Sigmoid colon (tissue), 7 donors: ENCODE measurements around the gene CLEC9A. TPM values are rescaled to one million over a fixed set of nuclear protein-coding genes. Genes with fewer than 3 reads are reported as not detected.
"Not testable (repeated sequence)": the region's sequence is repeated elsewhere in the genome, so short reads cannot be mapped to it uniquely, and the experiment has no call there.

Source experiments
- DNase-seq: peaks from one replicate; pipeline ENCODE4 v3.0.0-alpha.2; 2019
- H3K27ac ChIP-seq, 4 donors: fragments of 200-600 bp; sonication (generic); one replicate each; pipeline ENCODE4 v1.5.1; 2016 to 2019; ENCODE audit warnings: mild to moderate bottlenecking in 1 of 4
- H3K27me3 ChIP-seq, 3 donors: fragments of 200-600 bp; sonication (generic); one replicate each; pipeline ENCODE4 v1.5.1; 2019; ENCODE audit warnings: mild to moderate bottlenecking in 1 of 3
- H3K36me3 ChIP-seq, 4 donors: fragments of 200-600 bp; sonication (generic); one replicate each; pipeline ENCODE4 v1.5.1; 2016 to 2019
- H3K4me1 ChIP-seq, 4 donors: fragments of 200-600 bp; sonication (generic); one replicate each; pipeline ENCODE4 v1.5.1; 2017 to 2019
- H3K4me3 ChIP-seq, 4 donors: fragments of 200-600 bp; sonication (generic); one replicate each; pipeline ENCODE4 v1.5.1; 2017 to 2019; ENCODE audit warnings: mild to moderate bottlenecking in 2 of 4, moderate library complexity in 1 of 4
- H3K9me3 ChIP-seq, 4 donors: fragments of 200-600 bp in 3 of 4; sonication (generic) in 3 of 4; one replicate each; pipeline versions ENCODE4 v1.5.1 to v1.6.1; 2013 to 2019
- EP300 ChIP-seq, 4 donors: sonication (generic); formaldehyde crosslinking; IDR thresholded peaks; one replicate each; pipeline ENCODE4 v1.6.1; 2017; ENCODE audit warnings: antibody characterized with exemption in 4 of 4
- POLR2A ChIP-seq, 2 donors: fragments of 450-650 bp; IDR thresholded peaks; one replicate each; pipeline ENCODE4 v1.6.1; 2016; ENCODE audit warnings: antibody characterized with exemption in 2 of 2, mild to moderate bottlenecking in 2 of 2, moderate library complexity in 2 of 2
- POLR2AphosphoS5 ChIP-seq, 4 donors: sonication (generic); formaldehyde crosslinking; IDR thresholded peaks; one replicate each; pipeline ENCODE4 v1.6.1; 2017; ENCODE audit warnings: antibody characterized with exemption in 4 of 4
- WGBS, 2 donors: extraction: QIAGEN DNeasy Blood & Tissue Kit; methylation state at CpG; one replicate each; pipeline ENCODE4 v1.1.7; 2013; 5-methylcytosine and 5-hydroxymethylcytosine counted together
- intact Hi-C: fragments of 100-400 bp; cut with DNase I; formaldehyde crosslinking; loops from one replicate; pipeline ENCODE4 v1.15.1; 2023
- polyA plus RNA-seq, 3 donors: library from polyadenylated mRNA; stranded (reverse); fragments of 200-250 nt; gene quantifications; one replicate each; pipeline ENCODE4 v1.2.3, GENCODE V29; 2013
- total RNA-seq, 4 donors: library from RNA; depleted of rRNA; stranded (reverse); fragments of >200 nt; gene quantifications; one replicate each; pipeline ENCODE4 v1.1.0, GENCODE V29; 2016
- TF ChIP-seq, protein P1 (sequence below), 4 experiments: fragments of 450-650 bp in 3 of 4; fragments of 200-600 bp in 1 of 4; IDR thresholded peaks; one replicate each; pipeline ENCODE4 v1.5.1; 2016 to 2019; ENCODE audit warnings: antibody characterized with exemption in 4 of 4, mild to moderate bottlenecking in 3 of 4, moderate library complexity in 2 of 4
- donor health status: healthy with polysubstance abuse.
- donor health status: Bipolar disorder and iron deficiency.
- donor health status: healthy.

Gene CLEC9A
- total and polyA plus RNA-seq, 7 donors = 0.46 to 1.5 TPM; not detected in 5

DNA sequence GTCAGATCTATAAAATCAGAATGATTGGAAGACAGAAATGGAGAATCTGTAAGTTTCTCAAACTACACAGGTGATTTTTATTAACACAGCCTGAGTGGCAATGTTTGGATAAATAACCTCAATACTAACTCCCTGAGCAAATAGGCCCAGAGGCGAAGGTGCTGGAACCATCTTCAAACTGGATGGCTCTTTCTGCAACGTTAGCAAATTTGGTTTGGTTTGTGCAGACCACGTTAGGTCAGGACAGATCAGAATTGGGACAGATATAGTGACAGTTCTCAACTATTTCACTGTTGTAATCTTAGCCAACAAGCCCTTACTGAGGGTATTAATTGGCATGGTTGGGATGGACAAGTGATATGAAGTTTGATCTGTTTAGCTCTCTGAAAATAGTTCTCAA, 9.1 kb upstream of the CLEC9A start:
- H3K9me3 ChIP-seq = no peaks in the 10 kb centered on the region
- H3K36me3 ChIP-seq = no peaks in the 10 kb centered on the region
- intact Hi-C loops = no loop called here
- H3K27ac ChIP-seq = no peak overlapping the region
- TF ChIP-seq, protein P1, sequence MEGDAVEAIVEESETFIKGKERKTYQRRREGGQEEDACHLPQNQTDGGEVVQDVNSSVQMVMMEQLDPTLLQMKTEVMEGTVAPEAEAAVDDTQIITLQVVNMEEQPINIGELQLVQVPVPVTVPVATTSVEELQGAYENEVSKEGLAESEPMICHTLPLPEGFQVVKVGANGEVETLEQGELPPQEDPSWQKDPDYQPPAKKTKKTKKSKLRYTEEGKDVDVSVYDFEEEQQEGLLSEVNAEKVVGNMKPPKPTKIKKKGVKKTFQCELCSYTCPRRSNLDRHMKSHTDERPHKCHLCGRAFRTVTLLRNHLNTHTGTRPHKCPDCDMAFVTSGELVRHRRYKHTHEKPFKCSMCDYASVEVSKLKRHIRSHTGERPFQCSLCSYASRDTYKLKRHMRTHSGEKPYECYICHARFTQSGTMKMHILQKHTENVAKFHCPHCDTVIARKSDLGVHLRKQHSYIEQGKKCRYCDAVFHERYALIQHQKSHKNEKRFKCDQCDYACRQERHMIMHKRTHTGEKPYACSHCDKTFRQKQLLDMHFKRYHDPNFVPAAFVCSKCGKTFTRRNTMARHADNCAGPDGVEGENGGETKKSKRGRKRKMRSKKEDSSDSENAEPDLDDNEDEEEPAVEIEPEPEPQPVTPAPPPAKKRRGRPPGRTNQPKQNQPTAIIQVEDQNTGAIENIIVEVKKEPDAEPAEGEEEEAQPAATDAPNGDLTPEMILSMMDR (IDR thresholded peaks at IDR 0.05) = no peak
- no peak for TF ChIP-seq EP300 (IDR thresholded peaks at IDR 0.05)
- no peak for TF ChIP-seq POLR2A (IDR thresholded peaks at IDR 0.05)
- no peak for TF ChIP-seq POLR2AphosphoS5 (IDR thresholded peaks at IDR 0.05)
- DNase-seq = no peak
- WGBS, 2 donors = 58 to 90% methylated on average over 3 of the region's 3 CpGs
- H3K4me3 ChIP-seq = no peak overlapping the region
- H3K27me3 ChIP-seq = no peaks in the 10 kb centered on the region
- H3K4me1 ChIP-seq = peaks cover 0 to 22% (median 2%) of the 10 kb centered on the region in 4 donors

DNA sequence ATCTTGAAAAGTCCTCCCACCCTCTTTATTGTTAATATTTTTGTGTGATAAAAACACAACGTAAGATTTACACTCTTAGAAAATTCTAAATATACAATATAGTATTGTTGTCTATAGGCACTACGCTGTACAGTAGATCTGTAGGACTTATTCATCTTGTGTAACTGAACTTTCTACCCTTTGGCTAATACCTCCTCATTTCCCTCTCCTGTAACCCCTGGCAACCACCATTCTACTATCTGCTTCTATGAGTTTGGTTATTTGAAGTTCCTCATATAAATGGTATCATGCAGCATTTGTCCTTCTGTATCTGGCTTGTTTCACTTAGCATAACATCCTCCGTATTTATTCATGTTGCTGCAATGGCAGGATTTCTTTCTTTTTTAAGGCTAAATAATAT, 5.2 kb upstream of the CLEC9A start:
- intact Hi-C loops = no loop called here
- WGBS, 2 donors = 94% methylated on average over 3 of the region's 3 CpGs

DNA sequence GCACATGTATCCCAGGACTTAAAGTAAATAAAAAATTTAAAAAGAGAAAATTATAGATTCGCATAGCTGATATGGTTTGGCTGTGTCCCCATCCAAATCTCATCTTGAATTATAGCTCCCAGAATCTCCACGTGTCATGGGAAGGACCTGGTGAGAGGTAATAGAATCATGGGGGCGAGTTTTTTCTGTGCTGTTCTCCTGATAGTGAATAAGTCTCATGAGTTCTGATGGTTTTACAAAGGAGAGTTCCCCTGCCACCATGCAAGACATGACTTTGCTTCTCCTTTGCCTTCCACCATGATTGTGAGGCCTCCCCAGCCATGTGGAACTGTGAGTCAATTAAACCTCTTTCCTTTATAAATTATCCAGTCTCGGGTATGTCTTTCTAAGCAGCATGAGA, 3.8 kb upstream of the CLEC9A start:
- H3K27ac ChIP-seq, H3K27me3 ChIP-seq, H3K4me1 ChIP-seq, H3K36me3 ChIP-seq, H3K4me3 ChIP-seq, intact Hi-C loops, DNase-seq, H3K9me3 ChIP-seq: not testable (repeated sequence)
- whole genome bisulfite sequencing, 2 donors = 89 to 92% methylated on average over 4 of the region's 4 CpGs

More for the DNA sequence above, 5.2 kb upstream of the CLEC9A start:
- no peak for TF ChIP-seq POLR2A (IDR thresholded peaks at IDR 0.05)
- TF ChIP-seq, protein P1 (IDR thresholded peaks at IDR 0.05) = no peak
- no peak for TF ChIP-seq EP300 (IDR thresholded peaks at IDR 0.05)
- no peak for TF ChIP-seq POLR2AphosphoS5 (IDR thresholded peaks at IDR 0.05)
- no peak overlapping the region for H3K4me3 ChIP-seq
- no peaks in the 10 kb centered on the region for H3K9me3 ChIP-seq
- no peak for DNase-seq
- no peaks in the 10 kb centered on the region for H3K36me3 ChIP-seq
- H3K27ac ChIP-seq = no peak overlapping the region
- no peaks in the 10 kb centered on the region for H3K27me3 ChIP-seq
- H3K4me1 ChIP-seq = no peaks in the 10 kb centered on the region

DNA sequence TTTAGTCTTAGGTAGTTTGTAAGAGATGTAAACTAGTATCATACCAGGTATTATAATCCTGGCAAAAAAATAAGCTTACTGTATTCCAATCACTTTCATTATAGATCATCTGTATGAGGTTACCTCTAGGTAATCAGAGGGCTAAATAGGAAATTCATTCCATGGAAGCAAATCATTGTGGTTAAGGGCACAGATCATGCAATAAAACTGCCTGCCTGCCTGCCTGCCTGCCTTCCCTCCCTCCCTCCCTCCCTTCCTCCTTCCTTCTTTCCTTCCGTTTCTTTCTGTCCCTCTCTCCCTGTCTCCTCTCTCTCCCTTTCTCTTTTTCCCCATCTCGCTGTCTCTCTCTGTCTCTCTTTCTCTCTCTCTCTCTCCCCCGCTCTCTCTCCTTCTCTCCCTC, 3.2 kb upstream of the CLEC9A start:
- Histone ChIP-seq H3K36me3 (no peaks in the 10 kb centered on the region), H3K4me3 (no peak overlapping the region), H3K9me3 (no peaks in the 10 kb centered on the region), H3K27ac (no peak overlapping the region), H3K4me1 (no peaks in the 10 kb centered on the region), H3K27me3 (no peaks in the 10 kb centered on the region)
- no peak for DNase-seq
- TF ChIP-seq POLR2A (IDR thresholded peaks at IDR 0.05) (no peak), EP300 (IDR thresholded peaks at IDR 0.05) (no peak), POLR2AphosphoS5 (IDR thresholded peaks at IDR 0.05) (no peak)
- TF ChIP-seq, protein P1 (IDR thresholded peaks at IDR 0.05) = no peak
- 69 to 72% methylated on average over 3 of the region's 3 CpGs for WGBS, 2 donors
- intact Hi-C loops = no loop called here

DNA sequence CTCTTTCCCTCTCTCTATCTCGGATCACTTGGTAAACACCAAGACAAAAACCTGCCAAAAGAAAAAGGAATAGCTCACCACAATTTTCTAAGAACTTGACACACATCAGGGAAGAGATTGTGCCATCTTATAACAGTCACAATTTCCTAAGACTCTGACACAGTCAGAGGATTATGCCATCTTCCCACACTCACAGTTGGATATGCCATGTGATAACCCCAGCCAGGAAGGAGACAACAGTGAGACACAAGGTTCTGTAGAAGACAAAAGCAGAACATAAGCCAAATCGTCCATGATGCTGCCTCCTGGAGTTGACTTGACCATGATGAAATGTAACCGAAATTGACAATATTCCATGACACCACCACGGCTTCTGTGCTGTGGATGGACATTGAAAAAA, 2.8 kb upstream of the CLEC9A start:
- no peak for DNase-seq
- H3K4me3 ChIP-seq = no peak overlapping the region
- WGBS, 2 donors = 56 to 69% methylated on average over 4 of the region's 4 CpGs
- H3K4me1 ChIP-seq = no peaks in the 10 kb centered on the region
- H3K36me3 ChIP-seq = no peaks in the 10 kb centered on the region
- intact Hi-C loops = no loop called here
- H3K27me3 ChIP-seq = no peaks in the 10 kb centered on the region
- no peaks in the 10 kb centered on the region for H3K9me3 ChIP-seq
- H3K27ac ChIP-seq = no peak overlapping the region
- TF ChIP-seq POLR2AphosphoS5 (IDR thresholded peaks at IDR 0.05) (peak in 1 of 4 donors; percentile 39), POLR2A (IDR thresholded peaks at IDR 0.05) (no peak), EP300 (IDR thresholded peaks at IDR 0.05) (no peak)
- TF ChIP-seq, protein P1 (IDR thresholded peaks at IDR 0.05) = no peak
